Measurements from ENCODE around the gene UTP20. TPM values are rescaled to one million over a fixed set of nuclear protein-coding genes. Genes with fewer than 3 reads are reported as not detected.

UTP20 gene
- total and polyA plus RNA-seq, 2 of the 4 experiments (the other 2 are of a cell fraction): 6.8 to 22.0 TPM

- DNase-seq (no peak), ATAC-seq (ENCODE audit: low read depth) (no peak)
- Histone ChIP-seq H4K8ac (ENCODE audit: low read depth in 2 of 2, low read length in 2 of 2) (no peak overlapping the region), H3K4me3 (ENCODE audit: insufficient read depth, low read depth, low read length) (no peak overlapping the region), H2AK5ac (ENCODE audit: low read depth, low read length) (no peak overlapping the region), H4K5ac (ENCODE audit: low read depth, low read length) (no peak overlapping the region), H3K18ac (ENCODE audit: low read depth, low read length) (no peak overlapping the region), H3K79me1 (ENCODE audit: low read depth in 1 of 2, low read length in 2 of 2) (no peaks in the 10 kb centered on the region), H3K23ac (ENCODE audit: low read depth, low read length) (no peak overlapping the region), H2BK5ac (ENCODE audit: low read depth, low read length, poor library complexity, severe bottlenecking) (no peak overlapping the region), H3K9ac (ENCODE audit: low read depth, low read length) (no peak overlapping the region), H2AFZ (replicated peaks; ENCODE audit: low read length, poor library complexity) (no peak overlapping the region), H2BK15ac (ENCODE audit: low read depth, low read length) (no peak overlapping the region), H3K4ac (ENCODE audit: low read depth, low read length) (no peak overlapping the region), H4K91ac (ENCODE audit: insufficient read depth, low read depth, low read length) (no peak overlapping the region), H3K27me3 (ENCODE audit: control insufficient read depth, insufficient read depth, low read length) (no peaks in the 10 kb centered on the region), H3K9me1 (ENCODE audit: insufficient read depth, low read length) (no peaks in the 10 kb centered on the region), H2BK20ac (ENCODE audit: low read depth, low read length) (no peak overlapping the region), H2BK120ac (ENCODE audit: low read depth, low read length) (no peak overlapping the region), H3K14ac (replicated peaks; ENCODE audit: low read depth, low read length) (no peak overlapping the region), H2AK9ac (replicated peaks; ENCODE audit: low read depth, low read length, poor library complexity) (no peak overlapping the region), H4K20me1 (ENCODE audit: insufficient read depth, low read length) (no peaks in the 10 kb centered on the region), H3K36me3 (ENCODE audit: control insufficient read depth, insufficient read depth, low read length) (peaks cover 23% of the 10 kb centered on the region), H3K9me3 (ENCODE audit: control insufficient read depth, insufficient read depth, low read length) (no peaks in the 10 kb centered on the region), H3K56ac (ENCODE audit: extremely low read depth, insufficient read depth, low read length) (no peak overlapping the region), H3K27ac (ENCODE audit: insufficient read depth, low read length) (no peak overlapping the region), H3K4me1 (ENCODE audit: control insufficient read depth, insufficient read depth, low read length) (peaks cover 1% of the 10 kb centered on the region; the same call in 1 of the 2 replicates), H3K4me2 (ENCODE audit: low read depth, low read length) (no peak overlapping the region)
- TF ChIP-seq MXI1 (IDR thresholded peaks at IDR 0.05; ENCODE audit: borderline replicate concordance, low read depth, low read length) (no peak), POLR2A (IDR thresholded peaks at IDR 0.05; ENCODE audit: low read depth, low read length) (no peak), CHD1 (IDR thresholded peaks at IDR 0.05; ENCODE audit: low read depth, low read length) (no peak), RFX5 (IDR thresholded peaks at IDR 0.05; ENCODE audit: low read depth, low read length) (no peak), CEBPB (IDR thresholded peaks at IDR 0.05; ENCODE audit: low read depth, low read length) (no peak), USF2 (IDR thresholded peaks at IDR 0.05; ENCODE audit: low read depth, low read length) (no peak), MAZ (IDR thresholded peaks at IDR 0.05; ENCODE audit: borderline replicate concordance, low read depth, low read length) (no peak), RCOR1 (IDR thresholded peaks at IDR 0.05; ENCODE audit: insufficient replicate concordance, low read length) (no peak), CTCF (conservative IDR thresholded peaks at IDR 0.05; ENCODE audit: low read depth, low read length) (no peak), FOS (IDR thresholded peaks at IDR 0.05; ENCODE audit: low read depth, low read length) (no peak), NFE2L2 (IDR thresholded peaks at IDR 0.05; ENCODE audit: low read depth, low read length) (no peak), RAD21 (IDR thresholded peaks at IDR 0.05; ENCODE audit: low read length) (no peak), BHLHE40 (IDR thresholded peaks at IDR 0.05; ENCODE audit: low read depth, low read length) (no peak), MAFK (IDR thresholded peaks at IDR 0.05; ENCODE audit: low read depth, low read length) (no peak), SMC3 (IDR thresholded peaks at IDR 0.05; ENCODE audit: low read depth, low read length) (no peak), ELK1 (IDR thresholded peaks at IDR 0.05; ENCODE audit: borderline replicate concordance, low read depth, low read length) (no peak)
- in situ Hi-C loops (cut with MboI; ENCODE audit: low sequenced_read_pairs) (no loop called here), intact Hi-C loops (cut with micrococcal nuclease) (no loop called here), dilution Hi-C loops (cut with HindIII; ENCODE audit: low sequenced_read_pairs, unreplicated experiment) (no loop called here)
- no TSS peak for BruUV-seq (replicated peaks)
- POLR2A ChIA-PET (ENCODE audit: unreplicated experiment): no interaction called here
- CTCF ChIA-PET: no interaction called here
- WGBS, 2 experiments (ENCODE audit: extremely low coverage in 2 of 2, insufficient read length in 1 of 2): no CpG with 5 or more reads among the region's 2 CpGs
These were observed 25.4 kb downstream of the UTP20 start for GRCh38 chr12:101305226-101305779.

Data from IMR-90 (cell line).